Kidney (tissue), 14 donors: Measurements from ENCODE around the gene ULK4. TPM values are rescaled to one million over a fixed set of nuclear protein-coding genes. Genes with fewer than 3 reads are reported as not detected.

Experiments used
- DNase-seq, 5 donors: peaks; one replicate each; pipeline ENCODE4 v3.0.0-alpha.2; 2013 to 2020
- FAIRE-seq: peaks from 2 replicates; lab custom pipeline; 2012; peaks lifted over from hg19 to GRCh38; lab: Jason Lieb, UNC
- H3K27ac ChIP-seq, 2 donors: one replicate each; pipeline ENCODE4 v1.7.0; 2013; ENCODE audit warnings: low read depth in 2 of 2, low read length in 2 of 2, inconsistent platforms in 1 of 2
- H3K27me3 ChIP-seq: one replicate; pipeline ENCODE4 v1.7.1; 2013; ENCODE audit warnings: low read length, inconsistent platforms; ENCODE audit not compliant: control insufficient read depth, insufficient read depth
- H3K36me3 ChIP-seq, 3 donors: one replicate each; pipeline versions ENCODE4 v1.7.0 to v1.7.1; 2013; ENCODE audit warnings: low read length in 3 of 3, control low read depth in 1 of 3, inconsistent platforms in 1 of 3; ENCODE audit not compliant: insufficient read depth in 3 of 3, control insufficient read depth in 2 of 3
- H3K4me1 ChIP-seq, 3 donors: one replicate each; pipeline versions ENCODE4 v1.7.0 to v1.7.1; 2013; ENCODE audit warnings: low read length in 3 of 3, inconsistent platforms in 1 of 3, low read depth in 1 of 3; ENCODE audit not compliant: control insufficient read depth in 2 of 3, insufficient read depth in 2 of 3
- H3K4me3 ChIP-seq, 3 donors: one replicate each; pipeline versions ENCODE4 v1.7.0 to v1.8.1; 2013; ENCODE audit warnings: low read length in 3 of 3, control low read depth in 1 of 3, inconsistent platforms in 1 of 3
- H3K9ac ChIP-seq, 3 donors: one replicate each; pipeline versions ENCODE4 v1.7.0 to v1.7.1; 2013; ENCODE audit warnings: low read length in 3 of 3, control low read depth in 1 of 3, inconsistent platforms in 1 of 3
- H3K9me3 ChIP-seq, 3 donors: one replicate each; pipeline versions ENCODE4 v1.7.0 to v1.7.1; 2013; ENCODE audit warnings: low read length in 3 of 3, control low read depth in 1 of 3, inconsistent platforms in 1 of 3; ENCODE audit not compliant: control insufficient read depth in 2 of 3, insufficient read depth in 1 of 3
- CTCF ChIP-seq: IDR thresholded peaks from 3 replicates; pipeline ENCODE4 v1.5.1; 2012; ENCODE audit warnings: mild to moderate bottlenecking, moderate library complexity, borderline replicate concordance; ENCODE audit not compliant: insufficient read depth; ENCODE audit errors: extremely low read depth
- intact Hi-C: fragments of 100-400 bp; cut with DNase I; formaldehyde crosslinking; loops from one replicate; pipeline ENCODE4 v1.11.1; 2022
- polyA plus RNA-seq: library from polyadenylated mRNA; stranded (reverse); fragments of 350-450 nt; fragmentation: Illumina TruSeq; extraction: RNeasy Lipid Tissue Mini Kit (QIAGEN cat#74804); gene quantifications from one replicate; pipeline ENCODE4 v1.2.3, GENCODE V29; 2014; ENCODE audit warnings: low read depth, low replicate concordance; ENCODE audit not compliant: insufficient read depth
- total RNA-seq: library from RNA; stranded (reverse); fragmentation: NEBNext Ultra II Directional; extraction: Animal tissue kit (Norgen Biotek cat#: 25700); gene quantifications from one replicate; pipeline ENCODE4 v1.2.1, GENCODE V29; 2021
- donor health status: control.
- donor health status: control.
- donor health status: control.
- donor health status: control.
- donor health status: control.
- donor health status: DM: yes; HTN: yes; CAD: no.
- donor health status: Normal renal cell carcinoma (clear cell type).

ULK4 gene
- total and polyA plus RNA-seq, 2 donors from 2014 or later = 4.6 to 20.5 TPM

GRCh38 chr3:41352510-41352909 lies 609.4 kb downstream of the ULK4 start:
- H3K27ac ChIP-seq = no peak overlapping the region
- no peaks in the 10 kb centered on the region for H3K9me3 ChIP-seq
- DNase-seq (no peak), FAIRE-seq (no peak)
- no peaks in the 10 kb centered on the region for H3K36me3 ChIP-seq
- H3K9ac ChIP-seq = no peak overlapping the region
- TF ChIP-seq CTCF = no peak
- intact Hi-C loops = no loop called here
- H3K27me3 ChIP-seq = no peaks in the 10 kb centered on the region
- H3K4me3 ChIP-seq = no peak overlapping the region
- no peaks in the 10 kb centered on the region for H3K4me1 ChIP-seq

GRCh38 chr3:41350441-41350840 lies 611.5 kb downstream of the ULK4 start:
- DNase-seq (no peak), FAIRE-seq (no peak)
- H3K27ac ChIP-seq = no peak overlapping the region
- no peaks in the 10 kb centered on the region for H3K27me3 ChIP-seq
- no peak overlapping the region for H3K4me3 ChIP-seq
- TF ChIP-seq CTCF = no peak
- no peaks in the 10 kb centered on the region for H3K36me3 ChIP-seq
- intact Hi-C loops = no loop called here
- H3K9ac ChIP-seq = no peak overlapping the region
- H3K9me3 ChIP-seq = no peaks in the 10 kb centered on the region
- no peaks in the 10 kb centered on the region for H3K4me1 ChIP-seq

DNA sequence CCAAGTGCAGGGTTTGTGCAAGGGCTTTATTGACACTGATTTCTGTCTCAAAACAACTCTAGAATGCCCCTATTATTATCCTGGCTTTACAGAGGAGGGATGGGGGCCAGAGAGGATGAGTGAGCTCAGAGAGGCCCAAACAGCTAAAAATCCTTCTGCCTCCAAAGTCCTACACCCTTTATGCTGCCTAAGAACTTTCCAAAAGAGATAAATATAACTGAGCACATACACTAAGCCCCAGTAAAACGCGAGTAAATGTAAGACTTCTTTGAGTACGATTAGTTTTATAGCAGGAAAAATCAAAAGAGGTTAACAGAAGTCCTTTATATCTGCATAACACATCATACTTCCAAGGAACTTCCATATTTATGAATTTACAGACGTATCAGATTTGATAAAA lies 613.5 kb downstream of the ULK4 start:
- Histone ChIP-seq H3K4me3 (no peak overlapping the region), H3K9me3 (no peaks in the 10 kb centered on the region), H3K27me3 (no peaks in the 10 kb centered on the region), H3K4me1 (no peaks in the 10 kb centered on the region), H3K27ac (no peak overlapping the region), H3K9ac (no peak overlapping the region), H3K36me3 (no peaks in the 10 kb centered on the region)
- FAIRE-seq = no peak
- TF ChIP-seq CTCF = no peak
- intact Hi-C loops = no loop called here
- no peak for DNase-seq

DNA sequence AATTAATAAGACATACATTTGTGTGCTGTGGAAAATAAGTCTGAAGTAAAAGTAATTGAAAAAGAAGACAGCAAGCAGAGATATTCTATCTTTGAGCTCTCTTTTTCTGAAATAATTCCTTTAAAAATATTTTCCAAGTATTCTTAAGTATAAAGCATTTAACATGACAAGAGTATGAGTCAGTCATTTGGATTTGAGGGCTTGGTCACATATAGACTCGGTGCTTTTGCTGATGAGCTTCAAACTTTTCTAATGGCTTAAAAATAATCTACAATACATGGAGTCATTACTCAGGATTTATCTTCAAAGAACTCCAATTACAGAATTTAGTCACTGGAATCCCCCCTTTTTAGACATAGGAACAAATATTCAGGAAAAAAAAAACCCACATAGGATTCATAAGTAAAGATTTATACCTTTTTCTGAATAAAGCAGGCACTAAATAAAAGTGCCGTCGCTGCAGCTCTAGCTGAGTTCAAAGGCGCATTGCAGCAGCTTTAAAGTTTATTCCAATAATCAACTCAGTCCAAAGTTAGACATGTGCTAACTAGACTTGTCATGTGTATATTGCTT lies 615.1 kb downstream of the ULK4 start:
- FAIRE-seq (no peak), DNase-seq (no peak)
- no peak overlapping the region for H3K4me3 ChIP-seq
- no peaks in the 10 kb centered on the region for H3K36me3 ChIP-seq
- no peak overlapping the region for H3K27ac ChIP-seq
- H3K9ac ChIP-seq = no peak overlapping the region
- TF ChIP-seq CTCF = no peak
- H3K4me1 ChIP-seq = no peaks in the 10 kb centered on the region
- intact Hi-C loops = no loop called here
- no peaks in the 10 kb centered on the region for H3K9me3 ChIP-seq
- H3K27me3 ChIP-seq = no peaks in the 10 kb centered on the region
